22Rv1 (cell line): ENCODE measurements around the gene MAGEB1.

Source experiments
- CTCF ChIP-seq: fragments of 450-650 bp; IDR thresholded peaks from 2 replicates; pipeline ENCODE4 v1.5.1; 2017; ENCODE audit warnings: mild to moderate bottlenecking
- ZFX ChIP-seq: fragments of 450-650 bp; IDR thresholded peaks from 2 replicates; pipeline ENCODE4 v1.6.1; 2017; ENCODE audit warnings: antibody characterized with exemption, borderline replicate concordance

GRCh38 chrX:30282527-30282926, 35.6 kb downstream of the MAGEB1 start:
- TF ChIP-seq CTCF = no peak
- TF ChIP-seq ZFX = no peak
